NT2/D1 (cell line): ENCODE results near the gene IL1RN.

Experiments
- DNase-seq: peaks from one replicate; pipeline ENCODE4 v3.0.0-alpha.2; 2011; ENCODE audit warnings: low read depth, low spot score
- H3K27me3 ChIP-seq: 2 replicates; pipeline ENCODE4 v1.6.0; 2011; ENCODE audit warnings: mild to moderate bottlenecking; ENCODE audit not compliant: insufficient read length, insufficient read depth
- H3K36me3 ChIP-seq: 2 replicates; pipeline ENCODE4 v1.6.1; 2011; ENCODE audit warnings: mild to moderate bottlenecking, low read length, mixed read lengths; ENCODE audit not compliant: insufficient read depth, insufficient read length
- H3K4me1 ChIP-seq: 2 replicates; pipeline ENCODE4 v1.5.1; 2011; ENCODE audit not compliant: insufficient read depth, insufficient read length
- H3K4me3 ChIP-seq: 2 replicates; pipeline ENCODE4 v1.5.1; 2011; ENCODE audit warnings: low read depth; ENCODE audit not compliant: insufficient read length
- H3K9ac ChIP-seq: 2 replicates; pipeline ENCODE4 v1.6.0; 2011; ENCODE audit warnings: low read depth; ENCODE audit not compliant: insufficient read length
- H3K9me3 ChIP-seq: 2 replicates; pipeline ENCODE4 v1.5.1; 2011; ENCODE audit warnings: mild to moderate bottlenecking, low read length; ENCODE audit not compliant: insufficient read depth
- SUZ12 ChIP-seq: IDR thresholded peaks from 2 replicates; pipeline ENCODE4 v1.6.1; 2011; ENCODE audit not compliant: insufficient read length, insufficient read depth; ENCODE audit errors: extremely low read depth
- YY1 ChIP-seq: IDR thresholded peaks from 2 replicates; pipeline ENCODE4 v1.6.1; 2011; ENCODE audit not compliant: insufficient read length, insufficient read depth
- ZNF274 ChIP-seq: IDR thresholded peaks from 2 replicates; pipeline ENCODE4 v1.6.1; 2011; ENCODE audit warnings: mild to moderate bottlenecking, low read depth, low read length

IL1RN gene

DNA sequence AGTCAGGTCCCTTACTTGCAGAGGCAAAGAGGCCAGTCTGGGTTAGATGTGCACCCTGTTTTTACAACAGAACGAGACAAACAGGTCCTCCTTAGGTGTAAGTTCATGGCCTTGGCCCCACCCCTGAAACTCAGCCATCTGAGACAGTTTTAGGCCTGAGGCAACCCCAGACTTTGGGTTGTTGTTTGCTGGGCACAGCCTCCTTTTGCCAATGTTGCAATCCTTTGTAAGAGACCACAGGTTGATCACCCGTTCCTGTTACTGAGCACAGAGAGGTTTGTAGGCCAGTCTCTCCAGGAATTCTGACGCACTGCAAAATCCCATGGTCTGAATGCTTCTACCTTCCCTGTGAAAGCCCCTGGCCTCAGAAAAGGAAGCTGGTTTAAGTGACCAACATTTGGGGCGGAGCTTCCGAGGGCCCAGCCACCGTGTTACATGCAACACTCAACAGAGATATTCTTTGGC is 15.5 kb upstream of the IL1RN start:
- DNase-seq, result no peak
- no peaks in the 10 kb centered on the region for H3K4me1 ChIP-seq

DNA sequence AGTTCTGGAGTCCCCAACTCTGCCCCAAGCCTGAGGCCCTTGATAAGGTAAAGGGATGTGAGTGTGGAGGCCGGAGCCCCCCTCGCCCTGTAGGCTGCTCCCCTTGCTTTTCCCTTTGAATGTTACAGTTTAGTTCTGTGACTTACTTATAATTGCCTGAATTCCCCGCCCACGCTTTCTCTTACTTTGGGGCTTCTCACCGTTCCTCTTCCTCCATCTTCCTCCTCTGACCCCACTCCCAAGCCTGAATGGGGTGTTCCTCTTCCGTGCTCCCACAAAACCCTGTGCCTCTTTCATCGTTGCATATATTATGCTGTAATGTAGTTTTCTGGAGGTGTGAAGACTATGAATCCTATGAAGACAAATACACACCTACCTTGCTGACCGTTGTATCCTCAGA is 15.0 kb upstream of the IL1RN start:
- H3K9me3 ChIP-seq, result no peaks in the 10 kb centered on the region
- H3K4me3 ChIP-seq, result no peak overlapping the region
- no peaks in the 10 kb centered on the region for H3K27me3 ChIP-seq
- DNase-seq, result no peak
- TF ChIP-seq ZNF274 (no peak), YY1 (no peak), SUZ12 (no peak)
- no peak overlapping the region for H3K9ac ChIP-seq
- H3K4me1 ChIP-seq, result no peaks in the 10 kb centered on the region
- H3K36me3 ChIP-seq, result no peaks in the 10 kb centered on the region

More for the DNA sequence above, 15.5 kb upstream of the IL1RN start:
- Histone ChIP-seq H3K9ac (no peak overlapping the region), H3K9me3 (no peaks in the 10 kb centered on the region), H3K4me3 (no peak overlapping the region), H3K36me3 (no peaks in the 10 kb centered on the region), H3K27me3 (no peaks in the 10 kb centered on the region)
- TF ChIP-seq ZNF274 (no peak), YY1 (no peak), SUZ12 (no peak)

DNA sequence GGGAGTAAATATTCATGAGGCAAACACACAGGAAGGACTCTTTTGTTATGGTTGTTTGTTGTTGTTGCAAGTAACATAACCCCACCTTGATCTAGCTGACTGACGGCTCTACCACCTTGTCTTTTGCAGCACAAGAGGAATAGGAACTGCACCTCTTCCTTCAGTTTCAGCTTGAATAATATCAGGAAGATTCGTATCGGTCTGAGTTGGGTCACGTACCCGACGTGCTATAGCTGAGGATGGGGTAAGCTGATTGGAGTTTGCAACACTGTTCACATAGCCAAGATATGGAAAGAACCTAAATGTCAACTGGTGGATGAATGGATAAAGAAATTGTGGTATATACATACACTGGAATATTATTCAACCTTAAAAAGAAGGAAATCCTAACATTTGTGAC is 14.5 kb upstream of the IL1RN start:
- Histone ChIP-seq H3K4me1 (no peaks in the 10 kb centered on the region), H3K9me3 (no peaks in the 10 kb centered on the region), H3K4me3 (no peak overlapping the region), H3K36me3 (no peaks in the 10 kb centered on the region), H3K27me3 (no peaks in the 10 kb centered on the region), H3K9ac (no peak overlapping the region)
- no peak for DNase-seq
- TF ChIP-seq SUZ12 (no peak), YY1 (no peak)

DNA sequence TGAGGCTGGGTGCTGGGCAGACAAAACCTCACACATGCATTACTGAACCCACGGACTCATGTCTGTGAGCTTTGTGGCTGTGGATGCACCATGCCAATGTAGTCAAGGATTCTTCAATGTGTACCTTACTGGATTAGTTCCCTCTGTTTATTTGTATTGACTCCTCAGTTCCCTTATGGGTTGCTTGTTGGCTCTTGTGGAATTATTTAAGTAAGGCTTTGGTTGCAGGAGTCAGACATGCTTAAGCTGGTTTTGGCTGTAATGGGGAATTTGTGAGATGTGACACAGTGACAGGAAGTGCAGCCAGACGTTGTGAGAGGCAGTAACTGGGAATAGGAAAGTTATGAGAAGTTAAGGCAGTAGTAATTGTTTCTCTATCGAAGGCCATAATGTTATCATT is 13.6 kb upstream of the IL1RN start:
- TF ChIP-seq SUZ12, result no peak
- no peak for TF ChIP-seq ZNF274
- no peak for TF ChIP-seq YY1
- H3K4me1 ChIP-seq, result no peaks in the 10 kb centered on the region
- DNase-seq, result no peak
- H3K27me3 ChIP-seq, result no peaks in the 10 kb centered on the region
- no peaks in the 10 kb centered on the region for H3K9me3 ChIP-seq
- no peak overlapping the region for H3K4me3 ChIP-seq
- no peak overlapping the region for H3K9ac ChIP-seq
- H3K36me3 ChIP-seq, result no peaks in the 10 kb centered on the region

DNA sequence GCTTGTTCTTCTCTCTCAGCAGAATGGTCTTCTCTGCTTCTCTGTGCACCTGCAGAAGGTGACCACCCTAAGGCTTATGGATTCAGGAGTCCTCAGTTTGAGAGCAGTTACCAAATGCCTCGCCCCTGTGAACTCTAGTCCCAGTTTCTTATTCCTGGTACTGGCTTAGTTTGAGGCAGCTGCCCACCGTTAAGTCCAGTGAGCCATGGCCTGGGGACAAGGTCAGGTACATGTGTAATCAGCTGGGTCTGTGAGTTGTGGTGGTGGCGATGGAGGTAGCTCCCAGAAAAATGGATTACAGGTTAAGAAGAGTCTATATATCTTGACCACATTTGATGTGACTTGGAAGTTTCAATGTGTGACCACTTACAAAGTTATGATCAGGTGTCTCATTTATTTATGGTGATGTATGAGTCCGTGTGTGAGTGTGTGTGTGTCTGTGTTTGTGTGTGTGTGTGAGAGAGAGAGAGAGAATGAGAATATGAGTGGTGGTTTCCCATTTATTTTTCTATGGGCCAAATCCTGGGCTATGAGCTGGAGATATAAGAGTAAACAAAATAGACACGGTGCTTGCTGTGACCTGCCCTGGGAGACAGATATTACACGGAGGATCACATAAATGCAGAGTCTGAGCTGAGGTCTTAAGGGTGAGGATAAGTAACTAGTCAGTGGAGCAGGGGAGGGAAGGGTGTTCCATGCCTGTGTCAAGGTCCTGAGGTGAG is 13.0 kb upstream of the IL1RN start:
- no peaks in the 10 kb centered on the region for H3K27me3 ChIP-seq
- H3K9me3 ChIP-seq, result no peaks in the 10 kb centered on the region
- no peak for TF ChIP-seq ZNF274
- no peak for TF ChIP-seq YY1
- no peak for TF ChIP-seq SUZ12
- H3K4me1 ChIP-seq, result no peaks in the 10 kb centered on the region
- H3K9ac ChIP-seq, result no peak overlapping the region
- no peak for DNase-seq
- no peaks in the 10 kb centered on the region for H3K36me3 ChIP-seq
- no peak overlapping the region for H3K4me3 ChIP-seq

DNA sequence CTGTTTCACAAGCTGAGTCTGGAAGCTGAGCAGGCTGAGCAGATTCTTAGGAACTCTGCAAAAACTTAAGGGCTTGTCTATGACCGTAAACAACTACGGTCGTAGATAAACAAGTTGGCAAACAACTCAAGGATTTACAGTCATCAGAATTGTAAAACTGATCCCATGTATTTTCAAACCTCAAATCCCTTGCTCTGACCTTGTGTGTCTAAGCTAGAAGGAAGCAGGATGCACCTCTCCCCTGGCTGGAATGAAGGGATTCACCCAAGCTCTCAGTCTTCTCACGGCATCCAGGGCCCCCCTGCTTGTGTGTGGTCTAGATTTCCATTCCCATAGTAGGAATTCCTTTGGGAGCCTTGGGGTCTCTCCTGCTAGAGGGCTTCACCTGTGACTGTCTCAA is 12.4 kb upstream of the IL1RN start:
- Histone ChIP-seq H3K36me3 (no peaks in the 10 kb centered on the region), H3K9ac (no peak overlapping the region), H3K27me3 (no peaks in the 10 kb centered on the region), H3K9me3 (no peaks in the 10 kb centered on the region), H3K4me3 (no peak overlapping the region), H3K4me1 (no peaks in the 10 kb centered on the region)
- DNase-seq, result no peak
- TF ChIP-seq ZNF274 (no peak), SUZ12 (no peak), YY1 (no peak)

DNA sequence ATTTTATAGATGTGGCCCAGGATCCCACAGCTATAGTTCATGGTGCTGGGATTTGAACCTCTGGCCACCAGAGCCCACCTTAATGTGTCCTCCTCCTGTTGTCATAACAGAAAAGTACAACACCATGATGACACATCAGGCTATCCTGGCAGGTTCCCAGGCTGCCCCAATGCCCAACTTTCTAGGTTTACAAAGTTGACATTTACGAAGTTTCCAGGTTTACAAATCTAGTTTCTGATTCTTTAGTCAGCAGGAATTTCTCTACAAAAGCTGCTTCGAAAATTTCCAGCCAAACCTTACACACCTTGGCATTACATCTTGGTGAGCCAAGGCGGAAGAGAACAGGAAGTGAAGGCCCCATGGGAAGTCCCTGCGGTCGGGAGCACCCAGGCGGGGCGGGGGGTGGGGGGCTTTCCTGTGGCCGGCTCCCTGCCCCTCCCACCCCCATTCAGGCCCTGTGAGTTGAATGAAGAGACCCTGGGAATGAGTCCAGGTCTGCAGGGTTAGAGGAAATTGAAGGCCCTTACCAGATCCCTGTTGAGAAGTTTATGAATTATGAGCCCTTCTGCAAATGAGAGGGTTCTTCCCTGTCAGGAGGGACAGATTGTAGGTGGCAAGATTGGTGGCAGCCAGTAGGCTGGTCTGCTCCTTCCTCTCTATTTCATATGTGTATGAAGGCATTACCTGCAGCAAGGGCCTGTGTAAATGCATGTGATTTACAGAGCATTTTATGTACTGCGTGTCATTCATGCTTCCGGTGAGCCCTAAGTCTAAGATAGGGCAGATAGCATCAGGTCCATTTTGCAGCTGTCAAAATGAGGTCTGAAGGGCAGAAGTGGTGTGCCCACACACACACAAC is 11.1 kb upstream of the IL1RN start:
- no peaks in the 10 kb centered on the region for H3K4me1 ChIP-seq
- H3K27me3 ChIP-seq, result peaks cover 3% of the 10 kb centered on the region
- H3K36me3 ChIP-seq, result no peaks in the 10 kb centered on the region
- H3K4me3 ChIP-seq, result no peak overlapping the region
- no peaks in the 10 kb centered on the region for H3K9me3 ChIP-seq
- no peak for DNase-seq
- no peak overlapping the region for H3K9ac ChIP-seq
- no peak for TF ChIP-seq YY1
- no peak for TF ChIP-seq SUZ12
- TF ChIP-seq ZNF274, result no peak
